HG03135 (cell line): ENCODE data around the gene CCSER1.
"Not testable (repeated sequence)": the region's sequence is repeated elsewhere in the genome, so short reads cannot be mapped to it uniquely, and the experiment has no call there.

Experiments used
- ATAC-seq: cut with Tn5 transposase; IDR thresholded peaks from one replicate; pipeline ENCODE4 v1.9.1; 2021; ENCODE audit warnings: mild to moderate bottlenecking, moderate library complexity; ENCODE audit not compliant: unreplicated experiment

The CCSER1 gene

GRCh38 chr4:90996813-90997212, 869.6 kb downstream of the CCSER1 start:
- no peak for ATAC-seq

GRCh38 chr4:91015861-91016260, 888.7 kb downstream of the CCSER1 start:
- no peak for ATAC-seq

GRCh38 chr4:91019513-91019912, 892.3 kb downstream of the CCSER1 start:
- ATAC-seq: no peak

GRCh38 chr4:91025241-91026148, 898.3 kb downstream of the CCSER1 start:
- no peak for ATAC-seq

- ATAC-seq: no peak
These were observed 901.0 kb downstream of the CCSER1 start for GRCh38 chr4:91028228-91028627.

GRCh38 chr4:91031761-91032160, 904.6 kb downstream of the CCSER1 start:
- no peak for ATAC-seq

- ATAC-seq: no peak
These were observed 905.7 kb downstream of the CCSER1 start for GRCh38 chr4:91032725-91033445.

- no peak for ATAC-seq
These were observed 908.1 kb downstream of the CCSER1 start for GRCh38 chr4:91035276-91035675.

GRCh38 chr4:91037951-91038350, 910.8 kb downstream of the CCSER1 start:
- no peak for ATAC-seq

- no peak for ATAC-seq
These were observed 930.7 kb downstream of the CCSER1 start for GRCh38 chr4:91057871-91058270.

- ATAC-seq: no peak
These were observed 931.2 kb downstream of the CCSER1 start for GRCh38 chr4:91058345-91058744.

GRCh38 chr4:91064157-91064853, 937.1 kb downstream of the CCSER1 start:
- no peak for ATAC-seq

GRCh38 chr4:91065117-91065516, 937.9 kb downstream of the CCSER1 start:
- no peak for ATAC-seq

GRCh38 chr4:91070736-91071135, 943.5 kb downstream of the CCSER1 start:
- no peak for ATAC-seq

GRCh38 chr4:91076147-91076546, 949.0 kb downstream of the CCSER1 start:
- ATAC-seq: no peak

GRCh38 chr4:91085961-91086360, 958.8 kb downstream of the CCSER1 start:
- ATAC-seq: no peak

- no peak for ATAC-seq
These were observed 960.5 kb downstream of the CCSER1 start for GRCh38 chr4:91087743-91088142.

- ATAC-seq: no peak
These were observed 962.0 kb downstream of the CCSER1 start for GRCh38 chr4:91089178-91089577.

- no peak for ATAC-seq
These were observed 965.3 kb downstream of the CCSER1 start for GRCh38 chr4:91092398-91092980.

GRCh38 chr4:91094220-91094619, 967.0 kb downstream of the CCSER1 start:
- ATAC-seq: not testable (repeated sequence)

- no peak for ATAC-seq
These were observed 972.5 kb downstream of the CCSER1 start for GRCh38 chr4:91099666-91100065.
